ENCODE measurements around the gene RPL38. TPM values are rescaled to one million over a fixed set of nuclear protein-coding genes. Genes with fewer than 3 reads are reported as not detected.
"Not testable (repeated sequence)": the region's sequence is repeated elsewhere in the genome, so short reads cannot be mapped to it uniquely, and the experiment has no call there.

RPL38 gene
- total RNA-seq, 1 donor from 2014 or later: 539 TPM

- H3K36me3 Mint-ChIP-seq (ENCODE audit: low read depth): no peaks in the 10 kb centered on the region
- peaks cover 55% of the 10 kb centered on the region for H3K27me3 Mint-ChIP-seq (ENCODE audit: low read depth)
- no peaks in the 10 kb centered on the region for H3K4me1 Mint-ChIP-seq (ENCODE audit: low read depth)
- DNase-seq (ENCODE audit: low spot score): peak; percentile 47
- no peak overlapping the region for H3K27ac Mint-ChIP-seq (ENCODE audit: unreplicated experiment)
- no peaks in the 10 kb centered on the region for H3K9me3 Mint-ChIP-seq (ENCODE audit: low read depth)
- no peak overlapping the region for H3K4me3 Mint-ChIP-seq (ENCODE audit: unreplicated experiment)
- no peak for TF ChIP-seq CTCF (IDR thresholded peaks at IDR 0.05)
Measured at GRCh38 chr17:74183411-74183810, 20.1 kb upstream of the RPL38 start.

- H3K4me1 Mint-ChIP-seq (ENCODE audit: low read depth): no peaks in the 10 kb centered on the region
- peaks cover 43% of the 10 kb centered on the region for H3K27me3 Mint-ChIP-seq (ENCODE audit: low read depth)
- H3K27ac Mint-ChIP-seq (ENCODE audit: unreplicated experiment): no peak overlapping the region
- H3K36me3 Mint-ChIP-seq (ENCODE audit: low read depth): no peaks in the 10 kb centered on the region
- H3K9me3 Mint-ChIP-seq (ENCODE audit: low read depth): no peaks in the 10 kb centered on the region
- TF ChIP-seq CTCF (IDR thresholded peaks at IDR 0.05): no peak
- peak; percentile 48 for DNase-seq (ENCODE audit: low spot score)
- no peak overlapping the region for H3K4me3 Mint-ChIP-seq (ENCODE audit: unreplicated experiment)
Measured at GRCh38 chr17:74185571-74186185, 17.8 kb upstream of the RPL38 start.

GRCh38 chr17:74186498-74186897 lies 17.0 kb upstream of the RPL38 start:
- H3K9me3 Mint-ChIP-seq (ENCODE audit: low read depth): no peaks in the 10 kb centered on the region
- peak overlapping the region; percentile 25 for H3K27ac Mint-ChIP-seq (ENCODE audit: unreplicated experiment)
- no peaks in the 10 kb centered on the region for H3K4me1 Mint-ChIP-seq (ENCODE audit: low read depth)
- H3K27me3 Mint-ChIP-seq (ENCODE audit: low read depth): peaks cover 38% of the 10 kb centered on the region
- no peak for TF ChIP-seq CTCF (IDR thresholded peaks at IDR 0.05)
- no peaks in the 10 kb centered on the region for H3K36me3 Mint-ChIP-seq (ENCODE audit: low read depth)
- DNase-seq (ENCODE audit: low spot score): peak; percentile 58
- no peak overlapping the region for H3K4me3 Mint-ChIP-seq (ENCODE audit: unreplicated experiment)

- no peaks in the 10 kb centered on the region for H3K9me3 Mint-ChIP-seq (ENCODE audit: low read depth)
- no peaks in the 10 kb centered on the region for H3K36me3 Mint-ChIP-seq (ENCODE audit: low read depth)
- no peak for TF ChIP-seq CTCF (IDR thresholded peaks at IDR 0.05)
- H3K4me3 Mint-ChIP-seq (ENCODE audit: unreplicated experiment): no peak overlapping the region
- H3K27ac Mint-ChIP-seq (ENCODE audit: unreplicated experiment): no peak overlapping the region
- no peaks in the 10 kb centered on the region for H3K4me1 Mint-ChIP-seq (ENCODE audit: low read depth)
- peak; percentile 5 for DNase-seq (ENCODE audit: low spot score)
- H3K27me3 Mint-ChIP-seq (ENCODE audit: low read depth): peaks cover 34% of the 10 kb centered on the region
Measured at GRCh38 chr17:74187761-74188160, 15.7 kb upstream of the RPL38 start.

- not testable (repeated sequence) for H3K36me3 Mint-ChIP-seq (ENCODE audit: low read depth); DNase-seq (ENCODE audit: low spot score); H3K4me3 Mint-ChIP-seq (ENCODE audit: unreplicated experiment); H3K27ac Mint-ChIP-seq (ENCODE audit: unreplicated experiment); H3K9me3 Mint-ChIP-seq (ENCODE audit: low read depth); H3K4me1 Mint-ChIP-seq (ENCODE audit: low read depth)
- H3K27me3 Mint-ChIP-seq (ENCODE audit: low read depth): peaks cover 41% of the 10 kb centered on the region
Measured at GRCh38 chr17:74188687-74189086, 14.8 kb upstream of the RPL38 start.

GRCh38 chr17:74190154-74190553 lies 13.3 kb upstream of the RPL38 start:
- no peak for DNase-seq (ENCODE audit: low spot score)
- no peak overlapping the region for H3K4me3 Mint-ChIP-seq (ENCODE audit: unreplicated experiment)
- no peaks in the 10 kb centered on the region for H3K4me1 Mint-ChIP-seq (ENCODE audit: low read depth)
- H3K36me3 Mint-ChIP-seq (ENCODE audit: low read depth): no peaks in the 10 kb centered on the region
- no peak overlapping the region for H3K27ac Mint-ChIP-seq (ENCODE audit: unreplicated experiment)
- no peaks in the 10 kb centered on the region for H3K9me3 Mint-ChIP-seq (ENCODE audit: low read depth)
- H3K27me3 Mint-ChIP-seq (ENCODE audit: low read depth): peaks cover 48% of the 10 kb centered on the region
- no peak for TF ChIP-seq CTCF (IDR thresholded peaks at IDR 0.05)

Data from chondrocyte (in vitro differentiated cells).